NCI-H2107 treated with DMSO at 0.1 percent for 48 hours (cell line): ENCODE results near the gene RPS26.
"Not testable (repeated sequence)": the region's sequence is repeated elsewhere in the genome, so short reads cannot be mapped to it uniquely, and the experiment has no call there.

Source experiments
- DNase-seq: peaks from one replicate; lab custom pipeline; 2025; ENCODE audit not compliant: unreplicated experiment; lab: John Stamatoyannopoulos, UW

Gene RPS26

DNA sequence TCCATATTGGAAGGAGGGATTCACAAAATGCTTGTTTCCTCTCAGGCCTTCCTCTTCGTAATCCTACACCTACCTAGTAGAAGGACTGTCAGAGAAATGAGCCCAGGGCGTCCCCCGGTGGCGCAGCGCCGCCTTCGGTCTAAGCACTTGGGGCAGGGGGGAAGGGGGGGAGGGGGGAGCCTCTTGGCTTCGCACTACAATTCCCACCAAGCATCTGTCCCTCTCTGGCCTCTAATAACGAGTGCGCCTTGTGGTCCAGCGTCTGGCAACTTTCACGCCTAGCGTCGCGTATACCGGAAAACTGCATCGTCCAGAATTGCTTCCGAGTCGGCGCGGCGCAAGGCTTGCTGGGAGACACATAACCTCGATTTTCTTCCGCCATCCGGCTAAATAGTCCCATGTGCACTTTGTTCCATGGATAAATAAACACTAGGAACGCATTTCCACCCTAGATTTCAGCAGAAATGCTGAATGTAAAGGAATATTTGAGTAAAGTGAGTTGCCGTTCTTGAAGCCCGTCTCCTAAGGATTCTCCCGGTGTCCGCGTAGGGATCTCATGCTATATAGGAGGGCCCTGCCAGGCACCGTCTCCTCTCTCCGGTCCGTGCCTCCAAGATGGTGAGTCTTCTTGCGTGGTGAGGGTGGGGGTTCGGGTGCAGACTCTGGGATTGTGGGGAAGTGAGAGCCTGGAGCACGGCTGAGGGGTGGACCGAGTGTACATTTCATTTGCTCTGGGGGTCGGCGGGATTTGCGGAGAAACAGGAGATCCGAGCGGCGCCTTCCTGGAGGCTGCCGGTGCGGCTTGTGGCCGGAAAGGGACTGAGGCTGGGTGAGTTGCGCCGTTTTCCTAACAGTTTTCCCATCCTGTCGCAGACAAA is at the start of gene RPS26:
Gene RPS26 (plus strand): TSS at position 367 of the 878 bp plus-strand sequence. CDS start 249 bp downstream, at position 616.
- DNase-seq: peak; percentile 99

DNA sequence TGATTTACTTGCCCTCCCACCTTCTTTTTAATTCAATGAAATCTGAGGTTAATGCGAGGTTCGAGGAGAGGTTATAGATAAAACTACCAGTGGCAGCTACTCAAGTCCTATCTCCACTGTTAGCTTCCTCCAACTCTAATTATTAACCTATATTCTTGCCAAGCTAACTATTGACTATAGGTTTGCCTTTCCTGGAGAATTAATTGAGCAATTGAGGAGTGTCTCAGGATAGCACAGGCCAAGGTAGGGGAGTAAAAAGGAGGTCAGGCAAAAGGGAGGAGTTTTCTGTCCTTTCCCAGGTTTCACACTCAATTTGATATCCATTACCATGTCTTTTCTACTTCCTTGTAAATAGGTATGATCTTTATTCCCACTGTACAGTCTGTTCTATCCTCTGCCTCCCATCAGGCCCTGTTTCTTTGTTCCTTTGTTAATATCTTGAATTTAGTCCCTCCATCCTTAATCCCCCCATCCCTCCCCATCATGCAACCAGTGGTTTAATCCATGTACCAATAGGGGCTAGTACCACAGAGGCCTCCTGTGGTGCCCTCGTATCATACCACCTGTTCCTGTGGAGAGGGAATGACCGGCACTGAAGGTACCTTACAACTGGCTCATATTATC is 48.4 kb upstream of the RPS26 start:
- DNase-seq: no peak

DNA sequence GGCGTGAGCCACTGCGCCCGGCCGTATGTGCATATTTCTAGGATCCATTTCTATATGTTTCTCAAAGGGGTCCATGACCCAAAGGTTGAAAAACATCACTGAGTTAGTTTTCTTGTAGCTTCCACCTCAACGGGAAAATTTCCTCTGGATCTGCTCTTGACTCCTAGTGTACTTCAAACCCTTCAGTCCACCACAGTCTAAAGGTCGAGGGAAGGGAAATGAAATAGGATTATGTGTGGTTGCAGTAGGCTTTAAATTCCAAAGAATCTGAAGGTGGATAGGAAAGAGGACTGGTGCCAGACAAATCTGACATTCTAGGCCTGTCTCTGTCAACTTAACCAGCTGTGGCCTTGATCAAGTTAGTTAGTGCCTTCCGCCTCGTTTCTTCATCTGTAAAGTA is 46.4 kb upstream of the RPS26 start:
- DNase-seq: no peak

DNA sequence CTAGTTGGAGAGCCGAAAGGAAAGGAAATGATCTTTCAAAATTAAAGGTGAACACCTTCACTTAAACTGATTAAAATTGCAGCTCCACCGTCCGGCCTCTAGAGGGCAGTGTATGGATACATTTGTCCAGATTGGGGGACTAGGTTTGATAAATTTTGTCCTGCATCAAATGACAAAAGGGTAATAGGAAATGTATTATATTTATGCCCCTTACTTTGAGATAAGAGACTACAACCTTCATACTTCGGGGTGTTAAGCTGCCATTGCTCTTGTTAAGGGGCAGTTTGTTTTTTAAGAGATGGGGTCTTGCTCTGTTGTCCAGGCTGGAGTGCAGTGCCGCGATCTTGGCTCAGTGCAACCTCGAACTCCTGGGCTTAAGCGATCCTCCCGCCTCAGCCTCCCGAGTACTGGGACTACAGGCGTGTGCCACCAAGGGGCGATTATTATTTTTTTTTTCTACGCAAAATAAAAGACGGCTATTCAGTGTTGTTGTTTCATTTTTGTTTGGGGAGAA is 45.5 kb upstream of the RPS26 start:
- DNase-seq: peak; percentile 91

DNA sequence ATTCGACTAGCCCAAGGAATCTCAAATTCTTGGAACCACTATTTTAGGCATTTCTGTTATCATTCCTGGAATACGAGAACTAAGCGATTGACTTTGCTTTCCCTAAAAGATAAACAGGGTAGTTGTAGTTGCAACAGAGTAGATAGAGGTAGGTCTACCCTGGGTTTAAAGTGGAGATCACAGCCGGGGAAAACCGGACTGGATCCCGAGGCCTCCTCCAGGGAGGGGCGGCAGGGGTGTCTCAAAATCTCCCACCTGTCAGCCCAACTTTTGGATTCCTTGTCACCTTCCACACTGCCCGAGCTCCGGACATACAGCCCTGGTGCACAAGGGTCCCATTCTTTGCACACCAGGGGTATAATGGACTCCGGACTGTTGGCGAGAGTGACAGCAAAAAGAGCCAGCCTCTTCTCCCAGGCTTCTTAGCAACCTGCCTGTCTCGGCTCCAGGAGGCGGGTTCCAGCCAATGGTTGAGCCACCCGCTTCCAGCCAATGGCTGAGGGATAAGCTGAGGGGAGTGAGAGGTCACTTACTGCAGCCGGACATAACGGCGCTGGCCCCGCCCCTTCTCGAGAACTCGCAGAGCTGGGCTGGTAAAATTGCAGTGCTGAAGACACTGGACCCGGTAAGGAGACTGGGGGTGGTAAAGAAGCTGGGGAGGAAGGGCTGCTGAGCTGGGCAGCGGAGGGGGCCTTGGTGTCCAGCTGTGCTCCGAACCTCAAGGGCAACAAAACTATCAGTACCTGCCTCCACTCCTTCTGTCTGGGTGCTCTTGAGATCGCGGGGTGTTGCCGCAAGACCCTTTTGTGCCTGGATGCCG is 44.8 kb upstream of the RPS26 start, which contains the start of gene SUOX:
Gene SUOX (plus strand): TSS at position 562 of the 820 bp plus-strand sequence. CDS start 4,946 bp downstream, outside the sequence.
- DNase-seq: peak; percentile 88

DNA sequence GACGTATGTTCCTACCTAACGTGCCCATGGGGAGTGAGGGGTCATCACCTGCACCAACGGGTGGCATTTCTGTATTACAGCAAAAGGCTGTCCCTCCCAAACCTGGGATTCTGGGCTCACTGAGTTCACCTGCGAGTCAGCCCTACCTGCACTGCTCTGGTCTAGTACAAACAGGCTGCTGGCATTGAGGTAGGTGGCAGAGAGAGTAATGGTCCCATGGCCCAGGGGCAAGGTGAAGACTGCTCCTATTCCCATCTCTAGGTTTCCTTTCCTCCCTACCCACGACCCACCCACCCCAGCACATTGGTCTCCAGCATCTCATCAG is 44.2 kb upstream of the RPS26 start:
- DNase-seq: no peak

DNA sequence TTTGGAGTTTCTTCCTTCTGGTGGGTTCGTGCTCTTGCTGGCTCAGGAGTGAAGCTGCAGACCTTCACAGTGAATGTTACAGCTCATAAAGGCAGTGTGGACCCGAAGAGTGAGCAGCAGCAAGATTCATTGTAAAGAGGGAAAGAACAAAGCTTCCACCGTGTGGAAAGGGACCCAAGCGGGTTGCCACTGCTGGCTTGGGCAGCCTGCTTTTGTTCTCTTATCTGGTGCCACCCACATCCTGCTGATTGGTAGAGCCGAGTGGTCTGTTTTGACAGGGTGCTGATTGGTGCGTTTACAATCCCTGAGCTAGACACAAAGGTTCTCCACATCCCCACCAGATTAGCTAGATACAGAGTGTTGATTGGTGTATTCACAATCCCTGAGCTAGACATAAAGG is 42.2 kb upstream of the RPS26 start:
- not testable (repeated sequence) for DNase-seq

DNA sequence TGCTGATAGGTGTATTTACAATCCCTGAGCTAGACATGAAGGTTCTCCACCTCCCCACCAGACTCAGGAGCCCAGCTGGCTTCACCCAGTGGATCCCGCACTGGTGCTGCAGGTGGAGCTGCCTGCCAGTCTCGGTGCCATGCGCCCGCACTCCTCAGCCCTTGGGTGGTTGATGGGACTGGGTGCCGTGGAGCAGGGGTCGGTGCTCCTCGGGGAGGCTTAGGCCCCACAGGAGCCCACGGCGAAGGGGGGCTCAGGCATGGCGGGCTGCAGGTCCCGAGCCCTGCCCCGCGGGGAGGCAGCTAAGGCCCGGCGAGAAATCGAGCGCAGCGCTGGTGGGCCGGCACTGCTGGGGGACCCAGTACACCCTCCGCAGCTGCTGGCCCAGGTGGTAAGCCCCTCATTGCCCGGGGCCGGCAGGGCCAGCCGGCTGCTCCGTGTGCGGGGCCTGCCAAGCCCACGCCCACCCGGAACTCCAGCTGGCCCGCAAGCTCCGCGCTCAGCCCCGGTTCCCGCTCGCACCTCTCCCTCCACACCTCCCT is 41.6 kb upstream of the RPS26 start:
- DNase-seq: not testable (repeated sequence)

DNA sequence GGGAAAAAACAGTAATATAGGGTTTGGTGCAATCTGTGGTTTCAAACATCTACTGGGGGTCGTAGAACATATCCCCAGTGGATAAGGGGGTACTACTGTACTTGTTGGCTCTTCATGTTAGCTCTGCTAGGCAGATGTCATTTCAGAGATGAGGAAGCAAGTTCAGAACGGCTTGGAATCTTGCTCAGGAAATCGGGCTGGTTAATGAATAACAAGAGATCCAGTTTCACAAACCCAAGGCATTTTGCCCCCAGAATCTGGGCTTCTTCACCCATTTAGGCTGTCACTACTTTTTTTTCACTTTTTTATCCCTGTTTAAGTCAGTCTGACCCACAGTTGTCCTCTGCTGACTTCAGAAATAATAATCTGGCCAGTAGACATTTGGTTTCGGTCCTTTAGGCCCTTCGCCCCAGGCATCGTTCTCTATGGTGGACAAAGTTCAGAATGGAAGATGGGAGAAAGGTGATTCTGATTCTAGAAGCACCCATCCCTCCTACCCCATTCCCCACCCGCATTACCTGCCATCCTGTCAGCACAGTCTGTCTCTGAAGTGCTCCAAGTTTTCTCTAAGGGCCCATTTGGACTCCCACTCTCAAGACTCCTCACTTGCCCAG is 40.1 kb upstream of the RPS26 start:
- no peak for DNase-seq

DNA sequence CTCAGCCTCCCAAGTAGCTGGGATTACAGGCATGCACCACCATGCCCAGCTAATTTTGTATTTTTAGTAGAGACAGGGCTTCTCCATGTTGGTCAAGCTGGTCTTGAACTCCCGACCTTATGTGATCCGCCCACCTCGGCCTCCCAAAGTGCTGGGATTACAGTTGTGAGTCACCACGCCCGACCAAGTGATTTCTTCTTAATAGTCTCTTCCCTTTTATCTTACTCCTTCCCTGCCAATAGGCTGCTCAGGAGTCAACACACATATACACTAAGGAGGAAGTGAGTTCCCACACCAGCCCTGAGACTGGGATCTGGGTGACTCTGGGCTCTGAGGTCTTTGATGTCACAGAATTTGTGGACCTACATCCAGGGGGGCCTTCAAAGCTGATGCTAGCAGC is 38.3 kb upstream of the RPS26 start:
- DNase-seq: not testable (repeated sequence)

DNA sequence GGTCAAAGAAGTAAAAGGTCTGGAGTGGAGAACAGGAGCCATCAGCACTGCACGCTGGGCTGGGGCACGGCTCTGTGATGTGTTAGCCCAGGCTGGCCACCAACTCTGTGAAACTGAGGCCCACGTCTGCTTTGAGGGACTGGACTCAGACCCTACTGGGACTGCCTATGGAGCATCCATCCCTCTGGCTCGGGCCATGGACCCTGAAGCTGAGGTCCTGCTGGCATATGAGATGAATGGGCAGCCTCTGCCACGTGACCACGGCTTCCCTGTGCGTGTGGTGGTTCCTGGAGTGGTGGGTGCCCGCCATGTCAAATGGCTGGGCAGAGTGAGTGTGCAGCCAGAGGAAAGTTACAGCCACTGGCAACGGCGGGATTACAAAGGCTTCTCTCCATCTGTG is 37.5 kb upstream of the RPS26 start:
- no peak for DNase-seq

DNA sequence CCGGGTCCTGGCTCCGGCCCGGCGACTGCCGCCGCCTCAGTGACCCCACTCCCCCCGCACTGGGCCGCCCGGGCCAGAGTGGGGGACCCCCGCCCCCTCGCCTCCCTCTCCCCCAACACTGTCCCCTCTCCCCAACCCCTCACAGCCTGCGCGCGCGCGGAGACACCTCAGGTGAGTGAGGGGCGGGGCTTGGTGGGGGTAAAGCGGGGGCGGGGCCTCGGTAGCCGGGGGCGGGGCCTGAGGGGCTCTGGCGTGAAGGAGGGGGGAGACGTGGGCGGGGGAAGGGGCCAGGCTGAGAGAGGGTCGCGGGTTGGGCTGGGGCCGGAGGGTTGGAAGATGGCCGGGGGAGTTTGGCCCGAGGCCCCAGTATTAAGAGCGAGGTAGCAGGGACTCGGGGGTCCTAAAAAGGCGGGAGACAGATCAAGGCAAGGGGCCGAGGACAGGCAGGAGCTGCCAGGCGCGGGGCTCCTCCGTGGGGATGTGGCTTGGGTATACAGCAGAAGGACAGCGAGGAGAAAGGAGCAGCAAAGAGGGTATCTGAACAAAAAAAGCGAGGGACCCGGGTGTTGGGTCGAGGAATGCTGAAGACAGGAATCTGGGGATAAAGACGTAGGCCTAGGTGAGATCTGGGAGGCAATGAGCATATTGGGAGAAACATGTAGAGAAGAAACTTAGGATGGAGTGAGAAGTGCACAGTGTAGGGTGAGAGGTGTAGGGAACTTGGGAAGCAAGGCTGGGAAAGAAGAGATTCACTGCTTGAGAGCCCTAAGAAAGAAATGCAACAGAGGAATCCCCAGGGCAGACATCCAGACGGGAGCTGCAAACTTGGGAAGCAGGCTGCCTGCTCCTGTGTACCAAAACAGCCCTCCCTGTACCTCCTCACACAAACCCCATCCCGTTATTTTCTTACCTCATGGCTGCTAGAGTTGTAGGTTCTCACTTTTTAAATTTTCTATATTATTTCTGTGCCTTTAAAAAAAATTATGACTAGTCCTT is 33.9 kb upstream of the RPS26 start:
- DNase-seq: peak; percentile 39

DNA sequence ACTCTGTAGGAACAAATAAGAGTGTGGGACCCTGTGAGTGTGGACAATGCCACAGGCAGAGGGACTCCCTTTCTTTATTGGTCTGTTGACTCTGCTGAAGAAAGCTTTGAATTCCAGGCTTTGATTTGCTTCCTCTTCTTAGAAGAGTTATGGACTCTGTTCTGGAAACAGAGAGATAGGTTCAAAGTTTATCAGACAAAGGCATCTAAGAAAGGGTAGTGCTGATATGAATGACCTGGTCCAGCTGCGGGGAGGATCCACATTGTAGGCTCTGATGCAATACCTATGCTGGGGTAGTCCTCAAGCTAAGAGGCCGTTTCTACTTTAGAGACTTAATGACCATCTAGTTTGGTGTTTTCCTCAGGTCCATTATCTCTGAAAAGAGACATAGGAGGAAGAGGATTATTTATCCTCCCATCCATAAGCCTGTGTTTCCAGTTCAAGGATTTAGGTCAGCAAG is 31.6 kb upstream of the RPS26 start:
- no peak for DNase-seq

DNA sequence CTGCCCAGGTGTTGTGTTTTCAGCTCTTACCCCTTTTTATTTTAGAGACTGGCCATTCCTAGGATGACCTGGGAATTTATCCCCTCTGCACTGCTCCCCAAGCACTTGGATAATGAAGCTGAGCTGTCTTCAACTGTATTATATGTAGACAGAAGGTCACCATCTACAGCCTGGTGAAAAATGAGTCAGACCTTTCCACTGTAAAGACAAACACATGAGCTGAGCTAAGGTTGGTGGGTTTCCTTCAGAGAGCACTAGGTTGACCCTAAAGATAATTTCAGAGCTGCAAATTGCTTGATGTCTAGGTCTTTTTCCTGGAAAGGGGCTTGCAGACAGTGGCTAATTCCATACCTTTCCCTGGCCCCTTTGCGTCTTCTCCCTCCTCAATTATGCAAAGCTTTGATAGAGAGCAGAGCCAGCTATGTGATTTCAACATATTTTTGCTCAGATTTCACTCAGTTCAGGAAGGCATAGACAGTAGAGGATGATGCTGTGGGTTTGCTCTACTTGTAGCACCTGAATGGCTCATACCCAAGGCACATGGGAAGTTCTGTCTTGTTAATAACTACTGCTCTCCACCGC is 30.1 kb upstream of the RPS26 start:
- DNase-seq: no peak

DNA sequence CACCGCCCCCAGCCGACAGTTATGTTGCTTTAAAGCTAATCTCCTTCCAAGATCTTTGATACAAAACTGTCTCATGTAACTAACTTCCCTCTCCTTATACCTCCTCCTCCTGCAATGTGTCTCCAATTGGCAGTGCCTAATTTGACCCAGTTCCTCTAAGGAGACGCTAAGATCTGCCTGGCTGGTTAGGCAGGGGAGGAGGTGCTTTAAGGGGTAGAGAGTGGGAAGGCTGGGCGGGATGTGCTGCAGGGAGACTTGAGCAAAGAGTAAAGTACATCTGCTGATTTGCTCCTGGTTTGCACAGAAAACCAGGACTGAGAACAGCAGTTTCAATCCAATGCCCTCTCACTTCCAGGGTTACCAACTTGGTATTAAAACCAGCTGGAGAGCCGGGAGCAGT is 28.2 kb upstream of the RPS26 start:
- DNase-seq: no peak

DNA sequence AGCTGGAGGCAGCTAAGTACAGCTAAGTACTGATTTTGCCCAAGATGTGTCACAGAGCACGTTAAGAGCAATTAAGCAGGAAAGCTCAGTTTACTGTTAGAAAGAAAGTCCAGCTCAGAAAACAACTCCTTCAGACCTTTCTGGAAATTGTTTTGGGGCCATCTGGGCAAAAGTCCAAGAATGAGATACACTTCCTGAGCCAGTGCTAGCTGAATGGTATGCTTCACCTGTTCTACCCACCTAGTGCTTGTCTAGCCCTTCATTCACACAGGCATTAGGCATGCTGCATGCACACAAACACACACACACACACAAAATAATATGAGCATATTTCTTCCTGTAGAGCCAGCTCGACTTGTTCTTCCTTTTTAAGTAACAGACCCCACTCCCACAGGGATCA is 27.5 kb upstream of the RPS26 start:
- peak; percentile 80 for DNase-seq

DNA sequence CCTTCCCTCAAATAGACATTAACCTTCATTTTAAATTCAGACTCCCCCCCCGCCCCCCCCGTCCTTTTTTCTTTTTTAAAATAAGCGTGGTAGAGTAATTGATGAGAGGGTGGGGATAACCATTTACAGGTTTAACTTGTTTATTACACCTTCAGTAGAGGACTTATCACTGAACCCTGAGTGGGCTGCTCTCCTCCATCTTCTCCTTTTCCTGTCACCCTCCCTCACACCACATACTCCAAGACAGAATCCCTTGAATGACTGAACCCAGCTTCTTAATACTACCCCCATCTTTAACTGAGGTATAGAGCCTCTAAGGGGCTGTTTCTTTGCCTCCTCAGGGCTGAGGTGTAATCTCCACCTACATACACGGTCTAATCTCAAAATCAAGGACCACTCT is 24.5 kb upstream of the RPS26 start:
- no peak for DNase-seq

DNA sequence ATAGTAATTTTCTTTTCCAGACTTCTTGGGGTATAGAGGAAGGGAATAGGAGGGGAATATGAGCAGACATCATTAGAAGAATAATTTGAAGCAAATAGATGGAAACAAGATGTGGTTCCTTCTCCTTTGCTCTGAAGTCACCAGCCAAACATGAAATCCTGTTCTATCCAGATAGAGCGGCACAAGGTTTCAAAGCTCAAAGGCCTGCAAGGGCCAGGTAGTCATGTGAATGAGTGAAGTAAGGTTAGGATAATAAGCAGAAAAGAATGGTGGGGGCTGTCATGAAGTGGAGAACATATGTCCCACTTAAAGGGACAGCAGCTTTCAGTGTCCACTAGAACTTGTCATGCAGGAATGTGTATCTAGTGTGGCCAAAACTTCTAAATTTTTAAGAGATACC is 23.4 kb upstream of the RPS26 start:
- DNase-seq: no peak
